CD4-positive, alpha-beta T cell treated with Interleukin-2 at 100 ng/mL for 4 hours (primary cell): ENCODE results near the gene SREBF1.

Experiments used
- DNase-seq: peaks from one replicate; pipeline ENCODE4 v3.0.0-alpha.2; 2020; ENCODE audit warnings: low spot score

The SREBF1 gene

GRCh38 chr17:17836818-17837379, at the start of gene SREBF1:
Gene SREBF1 (minus strand): TSS chr17:17836986. CDS start chr17:17836817, 169 bp downstream.
- DNase-seq, result peak; percentile 49

GRCh38 chr17:17886226-17886625, 49.4 kb upstream of the SREBF1 start:
- no peak for DNase-seq

GRCh38 chr17:17884391-17885357, 47.9 kb upstream of the SREBF1 start:
- no peak for DNase-seq

GRCh38 chr17:17883801-17884200, 47.0 kb upstream of the SREBF1 start:
- no peak for DNase-seq

GRCh38 chr17:17882082-17882581, 45.3 kb upstream of the SREBF1 start:
- DNase-seq, result no peak

GRCh38 chr17:17880577-17881196, 43.9 kb upstream of the SREBF1 start:
- no peak for DNase-seq

- no peak for DNase-seq
Observed at GRCh38 chr17:17877529-17878358, 41.0 kb upstream of the SREBF1 start.

- no peak for DNase-seq
Observed at GRCh38 chr17:17876959-17877528, 40.3 kb upstream of the SREBF1 start.

GRCh38 chr17:17874478-17874877, 37.7 kb upstream of the SREBF1 start:
- no peak for DNase-seq

GRCh38 chr17:17873450-17873991, 36.7 kb upstream of the SREBF1 start:
- no peak for DNase-seq

GRCh38 chr17:17872547-17873345, 36.0 kb upstream of the SREBF1 start:
- no peak for DNase-seq

- no peak for DNase-seq
Observed at GRCh38 chr17:17871913-17872312, 35.1 kb upstream of the SREBF1 start.

GRCh38 chr17:17870247-17870646, 33.5 kb upstream of the SREBF1 start:
- no peak for DNase-seq

GRCh38 chr17:17868641-17869522, 32.1 kb upstream of the SREBF1 start:
- no peak for DNase-seq

- no peak for DNase-seq
Observed at GRCh38 chr17:17866897-17867296, 30.1 kb upstream of the SREBF1 start.

- DNase-seq, result no peak
Observed at GRCh38 chr17:17866425-17866824, 29.6 kb upstream of the SREBF1 start.

GRCh38 chr17:17865035-17865434, 28.2 kb upstream of the SREBF1 start:
- no peak for DNase-seq

- no peak for DNase-seq
Observed at GRCh38 chr17:17860766-17861107, 24.0 kb upstream of the SREBF1 start.
